ENCODE measurements around the gene GRAPL.
"Not testable (repeated sequence)": the region's sequence is repeated elsewhere in the genome, so short reads cannot be mapped to it uniquely, and the experiment has no call there.

The GRAPL gene

DNA sequence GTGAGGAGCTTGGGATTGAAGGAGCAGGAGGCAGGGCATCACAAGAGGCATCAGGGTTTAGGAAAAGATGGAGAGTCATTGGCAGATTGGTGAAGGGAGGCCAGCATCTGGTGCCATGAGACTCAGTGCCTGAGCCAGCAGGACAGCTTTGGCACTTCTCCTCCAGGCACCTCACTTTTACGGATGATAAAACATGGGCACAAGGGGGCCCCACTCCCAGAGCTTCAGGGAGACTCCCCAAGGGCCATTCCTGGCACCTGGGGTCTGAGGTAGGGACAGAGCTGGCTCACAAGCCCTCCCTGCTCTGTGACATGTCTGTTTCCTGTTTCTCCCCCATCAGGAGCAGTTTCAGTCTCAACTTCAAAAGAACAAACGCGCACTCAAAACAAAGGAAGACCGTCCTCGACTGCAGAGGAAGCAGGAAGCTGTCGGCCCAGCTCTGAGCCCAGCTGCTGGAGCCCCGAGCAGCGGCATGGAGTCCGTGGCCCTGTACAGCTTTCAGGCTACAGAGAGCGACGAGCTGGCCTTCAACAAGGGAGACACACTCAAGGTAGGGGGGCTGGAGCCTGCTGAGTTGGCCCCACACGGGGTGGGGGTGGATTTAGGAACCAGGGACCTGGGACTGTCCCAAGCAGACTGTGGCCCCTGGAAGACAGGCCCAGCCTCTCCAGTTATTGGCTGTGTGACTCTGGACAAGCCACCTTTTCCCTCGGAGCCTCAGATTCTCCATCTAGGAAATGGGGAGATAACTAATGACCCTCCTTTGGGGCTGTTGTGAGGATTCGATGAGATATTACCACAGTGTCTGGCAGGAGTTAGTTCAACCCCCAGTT lies at the start of gene GRAPL:
Gene GRAPL, plus strand, starts transcription at position 442 of the 833 bp plus-strand sequence. Its CDS starts 31 bp downstream, at position 473.
- H3K4me1 ChIP-seq (ENCODE audit: control insufficient read depth in 5 of 5, insufficient read depth in 5 of 5, low read length in 5 of 5); H3K9me3 ChIP-seq (ENCODE audit: control insufficient read depth in 5 of 5, low read length in 5 of 5); H3K27me3 ChIP-seq (ENCODE audit: control insufficient read depth in 5 of 5, insufficient read depth in 4 of 5, low read length in 5 of 5); H3K36me3 ChIP-seq (ENCODE audit: control insufficient read depth in 5 of 5, insufficient read depth in 5 of 5, low read length in 5 of 5); H3K27ac ChIP-seq (ENCODE audit: low read depth, low read length); H3K4me3 ChIP-seq (ENCODE audit: low read depth in 1 of 5, low read length in 5 of 5); H3K9ac ChIP-seq (ENCODE audit: low read length in 5 of 5): not testable (repeated sequence)

DNA sequence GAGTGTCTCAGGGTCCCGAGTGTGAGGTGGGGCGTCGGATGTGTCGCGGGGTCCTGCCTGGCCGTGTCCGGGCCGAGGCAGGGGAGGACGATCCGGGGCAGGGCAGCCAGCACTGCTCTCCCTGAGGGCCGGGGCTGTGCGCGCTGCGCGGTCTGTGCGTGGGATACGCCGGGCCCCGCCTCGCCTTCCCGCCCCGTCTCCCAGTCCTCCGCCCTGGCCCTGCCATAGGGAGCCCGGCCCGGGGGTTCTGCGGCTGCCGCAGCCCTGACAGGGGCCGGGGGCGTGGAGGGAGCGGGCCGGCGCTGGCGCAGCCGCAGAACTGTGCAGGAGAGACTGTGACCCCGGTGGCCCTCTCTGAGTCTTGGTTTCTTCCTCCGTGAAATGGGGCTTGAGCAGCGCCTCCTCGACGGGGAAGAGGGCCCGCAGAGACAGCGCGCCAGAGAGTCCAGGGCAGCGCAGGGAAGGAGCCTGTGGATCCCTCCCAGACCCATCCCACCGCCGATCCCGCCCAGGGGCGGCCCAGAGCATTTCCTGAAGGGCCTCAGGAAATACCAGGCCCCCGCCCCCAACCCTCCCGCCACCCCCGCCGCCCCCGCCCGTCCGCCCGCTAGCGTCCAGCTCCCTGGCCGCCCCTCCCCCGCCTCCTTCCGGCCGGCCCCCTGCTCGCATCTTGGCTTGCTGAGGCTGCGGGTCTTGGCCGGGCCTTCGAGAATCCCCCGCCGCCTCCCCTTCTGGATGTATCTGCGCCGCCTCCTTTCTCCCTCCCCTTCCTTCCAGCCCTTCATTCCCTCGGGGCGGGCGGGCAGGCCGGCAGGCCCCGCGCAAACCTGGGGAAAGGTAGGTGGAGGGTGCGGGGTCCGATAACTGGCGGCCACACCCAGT lies 38.3 kb upstream of the GRAPL start:
- not testable (repeated sequence) for H3K4me1 ChIP-seq (ENCODE audit: control insufficient read depth in 5 of 5, insufficient read depth in 5 of 5, low read length in 5 of 5); H3K9me3 ChIP-seq (ENCODE audit: control insufficient read depth in 5 of 5, low read length in 5 of 5); H3K36me3 ChIP-seq (ENCODE audit: control insufficient read depth in 5 of 5, insufficient read depth in 5 of 5, low read length in 5 of 5); H3K4me3 ChIP-seq (ENCODE audit: low read depth in 1 of 5, low read length in 5 of 5); H3K27me3 ChIP-seq (ENCODE audit: control insufficient read depth in 5 of 5, insufficient read depth in 4 of 5, low read length in 5 of 5); H3K27ac ChIP-seq (ENCODE audit: low read depth, low read length); H3K9ac ChIP-seq (ENCODE audit: low read length in 5 of 5)

DNA sequence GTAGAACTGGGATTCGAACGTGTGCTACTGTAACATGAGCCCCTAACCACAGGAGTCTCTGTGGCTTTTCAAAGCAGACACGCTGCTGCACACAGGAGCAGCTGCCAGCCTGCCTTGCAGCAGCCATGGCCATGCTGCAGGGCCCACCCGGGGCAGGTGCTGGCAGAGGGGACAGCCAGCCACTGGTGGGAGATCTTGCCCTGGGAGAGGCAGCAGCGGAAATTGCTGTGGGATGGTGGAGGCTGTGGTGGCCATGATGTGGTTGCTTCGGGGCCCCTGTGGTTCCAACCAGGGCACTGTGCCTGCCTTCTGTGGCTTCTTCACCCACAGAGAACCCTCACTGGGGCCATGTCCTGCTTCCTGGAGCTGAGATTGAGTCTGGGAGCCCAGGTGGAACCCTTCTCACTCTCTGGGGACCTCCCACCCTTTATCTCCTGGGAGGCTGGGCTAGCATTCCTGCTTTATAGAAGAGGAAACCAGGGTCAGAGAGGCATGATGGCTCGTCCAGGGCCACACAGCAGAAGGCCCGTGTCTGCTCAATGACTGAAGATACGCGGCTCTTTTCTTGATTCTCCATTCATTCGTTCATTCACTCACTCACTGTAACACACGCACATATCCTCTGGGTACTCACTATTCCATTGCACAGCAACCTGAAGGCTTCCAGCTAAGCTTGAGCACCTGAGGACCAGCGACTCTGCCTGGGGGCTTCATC lies 37.2 kb upstream of the GRAPL start:
- H3K4me1 ChIP-seq (ENCODE audit: control insufficient read depth in 5 of 5, insufficient read depth in 5 of 5, low read length in 5 of 5); H3K27me3 ChIP-seq (ENCODE audit: control insufficient read depth in 5 of 5, insufficient read depth in 4 of 5, low read length in 5 of 5); H3K9ac ChIP-seq (ENCODE audit: low read length in 5 of 5); H3K27ac ChIP-seq (ENCODE audit: low read depth, low read length); H3K4me3 ChIP-seq (ENCODE audit: low read depth in 1 of 5, low read length in 5 of 5); H3K9me3 ChIP-seq (ENCODE audit: control insufficient read depth in 5 of 5, low read length in 5 of 5); H3K36me3 ChIP-seq (ENCODE audit: control insufficient read depth in 5 of 5, insufficient read depth in 5 of 5, low read length in 5 of 5): not testable (repeated sequence)

- H3K4me1 ChIP-seq (ENCODE audit: control insufficient read depth in 5 of 5, insufficient read depth in 5 of 5, low read length in 5 of 5); H3K27me3 ChIP-seq (ENCODE audit: control insufficient read depth in 5 of 5, insufficient read depth in 4 of 5, low read length in 5 of 5); H3K9ac ChIP-seq (ENCODE audit: low read length in 5 of 5); H3K9me3 ChIP-seq (ENCODE audit: control insufficient read depth in 5 of 5, low read length in 5 of 5); H3K27ac ChIP-seq (ENCODE audit: low read depth, low read length); H3K4me3 ChIP-seq (ENCODE audit: low read depth in 1 of 5, low read length in 5 of 5); H3K36me3 ChIP-seq (ENCODE audit: control insufficient read depth in 5 of 5, insufficient read depth in 5 of 5, low read length in 5 of 5): not testable (repeated sequence)
Measured at GRCh38 chr17:19092737-19093683, 34.4 kb upstream of the GRAPL start.

- H3K9ac ChIP-seq (ENCODE audit: low read length in 5 of 5); H3K9me3 ChIP-seq (ENCODE audit: control insufficient read depth in 5 of 5, low read length in 5 of 5); H3K4me3 ChIP-seq (ENCODE audit: low read depth in 1 of 5, low read length in 5 of 5); H3K27me3 ChIP-seq (ENCODE audit: control insufficient read depth in 5 of 5, insufficient read depth in 4 of 5, low read length in 5 of 5); H3K36me3 ChIP-seq (ENCODE audit: control insufficient read depth in 5 of 5, insufficient read depth in 5 of 5, low read length in 5 of 5); H3K4me1 ChIP-seq (ENCODE audit: control insufficient read depth in 5 of 5, insufficient read depth in 5 of 5, low read length in 5 of 5); H3K27ac ChIP-seq (ENCODE audit: low read depth, low read length): not testable (repeated sequence)
Measured at GRCh38 chr17:19093684-19094438, 33.5 kb upstream of the GRAPL start.

- not testable (repeated sequence) for H3K4me3 ChIP-seq (ENCODE audit: low read depth in 1 of 5, low read length in 5 of 5); H3K9me3 ChIP-seq (ENCODE audit: control insufficient read depth in 5 of 5, low read length in 5 of 5); H3K27me3 ChIP-seq (ENCODE audit: control insufficient read depth in 5 of 5, insufficient read depth in 4 of 5, low read length in 5 of 5); H3K36me3 ChIP-seq (ENCODE audit: control insufficient read depth in 5 of 5, insufficient read depth in 5 of 5, low read length in 5 of 5); H3K4me1 ChIP-seq (ENCODE audit: control insufficient read depth in 5 of 5, insufficient read depth in 5 of 5, low read length in 5 of 5); H3K9ac ChIP-seq (ENCODE audit: low read length in 5 of 5); H3K27ac ChIP-seq (ENCODE audit: low read depth, low read length)
Measured at GRCh38 chr17:19108517-19108916, 18.9 kb upstream of the GRAPL start.

DNA sequence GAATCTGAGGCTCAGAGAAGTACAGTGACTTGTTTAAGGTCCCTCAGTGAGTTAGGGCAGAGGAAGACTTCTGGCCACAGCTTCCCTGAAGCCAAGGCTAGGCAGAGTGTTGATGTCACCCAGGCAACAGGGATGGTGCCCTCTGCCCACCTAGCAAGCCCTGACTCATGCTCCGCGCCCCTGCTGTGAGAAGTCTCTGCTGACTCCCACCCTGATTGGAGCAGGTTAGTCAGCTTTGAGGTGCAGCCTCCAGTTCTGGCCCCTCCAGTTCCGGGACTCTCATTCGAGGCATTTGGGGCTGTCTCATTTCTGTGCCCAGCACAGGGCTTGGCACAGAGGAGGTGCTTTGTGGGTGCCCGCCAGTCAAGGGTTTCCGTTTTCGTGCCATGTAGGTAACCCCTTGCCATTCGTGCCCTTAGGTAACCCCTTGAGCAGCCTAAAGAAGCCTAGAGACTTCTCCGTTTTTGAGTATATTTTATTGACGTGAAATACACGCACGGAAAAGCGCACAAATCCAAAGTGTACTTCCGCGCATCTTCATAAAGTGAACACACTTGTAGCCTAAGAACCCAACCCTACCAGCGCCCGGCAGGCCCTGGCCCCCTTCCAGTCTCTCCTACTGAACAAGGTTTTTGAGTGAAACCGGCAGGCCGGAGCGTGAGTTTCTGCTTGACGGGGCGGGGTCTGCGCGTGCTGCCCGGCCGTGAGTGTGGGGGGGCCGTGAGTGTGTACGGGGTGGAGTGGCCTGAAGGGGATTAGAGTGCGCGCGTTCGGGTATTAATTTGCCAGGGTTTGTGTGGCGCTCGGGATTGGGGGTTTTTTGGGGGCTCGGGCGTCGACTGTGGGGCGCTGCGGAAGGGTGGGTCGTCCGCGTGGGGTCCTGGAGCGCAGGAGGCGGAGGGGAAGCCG lies 16.9 kb upstream of the GRAPL start:
- H3K4me1 ChIP-seq (ENCODE audit: control insufficient read depth in 5 of 5, insufficient read depth in 5 of 5, low read length in 5 of 5); H3K27me3 ChIP-seq (ENCODE audit: control insufficient read depth in 5 of 5, insufficient read depth in 4 of 5, low read length in 5 of 5); H3K9ac ChIP-seq (ENCODE audit: low read length in 5 of 5); H3K9me3 ChIP-seq (ENCODE audit: control insufficient read depth in 5 of 5, low read length in 5 of 5); H3K36me3 ChIP-seq (ENCODE audit: control insufficient read depth in 5 of 5, insufficient read depth in 5 of 5, low read length in 5 of 5); H3K27ac ChIP-seq (ENCODE audit: low read depth, low read length); H3K4me3 ChIP-seq (ENCODE audit: low read depth in 1 of 5, low read length in 5 of 5): not testable (repeated sequence)

DNA sequence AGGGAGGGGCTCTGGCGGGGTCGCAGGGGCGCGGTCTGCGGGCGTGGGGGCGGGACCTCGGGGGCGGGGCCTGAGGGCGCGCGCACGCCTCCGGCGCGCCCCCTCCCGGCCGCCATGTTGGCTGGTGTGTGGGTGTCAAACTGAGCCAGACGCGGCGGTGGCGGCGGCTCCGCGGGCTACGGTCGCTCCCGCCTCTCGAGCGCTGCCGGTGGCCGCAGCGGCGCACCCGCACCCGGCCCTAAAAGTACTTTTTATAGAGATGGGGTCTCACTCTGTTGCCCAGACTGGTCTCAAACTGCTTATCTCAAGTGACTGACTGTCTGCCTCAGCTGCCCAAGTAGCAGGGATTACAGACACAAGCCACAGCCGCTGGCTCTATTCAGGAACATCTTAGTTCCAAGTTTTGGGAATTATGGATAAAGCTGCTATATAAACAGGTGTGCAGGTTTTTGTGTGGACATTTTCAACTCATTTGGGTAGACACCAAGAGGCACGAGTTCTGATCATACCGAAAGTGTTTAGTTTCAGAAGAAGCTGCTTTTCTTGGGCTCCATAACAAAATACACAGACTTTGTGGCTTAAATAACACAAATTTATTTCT lies 16.2 kb upstream of the GRAPL start:
- H3K27me3 ChIP-seq (ENCODE audit: control insufficient read depth in 5 of 5, insufficient read depth in 4 of 5, low read length in 5 of 5); H3K4me1 ChIP-seq (ENCODE audit: control insufficient read depth in 5 of 5, insufficient read depth in 5 of 5, low read length in 5 of 5); H3K27ac ChIP-seq (ENCODE audit: low read depth, low read length); H3K9ac ChIP-seq (ENCODE audit: low read length in 5 of 5); H3K36me3 ChIP-seq (ENCODE audit: control insufficient read depth in 5 of 5, insufficient read depth in 5 of 5, low read length in 5 of 5); H3K9me3 ChIP-seq (ENCODE audit: control insufficient read depth in 5 of 5, low read length in 5 of 5): not testable (repeated sequence)
- peak overlapping the region; percentile 43 to 56 (median 48) for H3K4me3 ChIP-seq (ENCODE audit: low read depth in 1 of 5, low read length in 5 of 5)
